Fibroblast of mammary gland (primary cell): ENCODE results near the gene PKP4.
A peak's percentile ranks its signal among the peaks of the same experiment; 100 is the strongest.
"Not testable (repeated sequence)": the region's sequence is repeated elsewhere in the genome, so short reads cannot be mapped to it uniquely, and the experiment has no call there.

Experiments
- DNase-seq: peaks from one replicate; pipeline ENCODE4 v3.0.0-alpha.2; 2010; ENCODE audit warnings: low read depth
- H3K4me3 ChIP-seq: 2 replicates; pipeline ENCODE4 v1.5.1; 2011; ENCODE audit warnings: low read depth, mild to moderate bottlenecking, low read length, moderate library complexity; ENCODE audit not compliant: control insufficient read depth
- CTCF ChIP-seq: conservative IDR thresholded peaks from 2 replicates; pipeline ENCODE4 v1.5.1; 2011; ENCODE audit warnings: low read depth, low read length, inconsistent platforms; ENCODE audit not compliant: control insufficient read depth, insufficient read depth

The PKP4 gene

DNA sequence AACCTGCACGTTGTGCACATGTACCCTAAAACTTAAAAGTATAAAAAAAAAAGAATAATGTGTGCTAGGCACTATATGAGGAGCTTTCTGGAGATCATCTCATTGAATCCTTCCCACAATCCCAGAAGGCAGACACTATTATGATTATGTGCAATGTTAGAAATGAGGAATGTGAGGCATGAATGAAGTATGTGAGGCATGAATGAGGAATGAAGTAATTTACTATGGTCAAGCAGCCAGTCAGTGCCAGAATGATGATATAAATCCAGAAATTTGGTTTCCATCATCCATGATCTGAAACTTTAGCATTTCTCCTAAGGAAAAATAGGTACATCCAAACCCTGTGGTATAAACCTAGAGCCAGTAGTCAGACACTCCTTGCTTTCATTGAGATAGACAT, 42.2 kb upstream of the PKP4 start:
- H3K4me3 ChIP-seq = no peak overlapping the region
- no peak for TF ChIP-seq CTCF
- DNase-seq = peak; percentile 6

DNA sequence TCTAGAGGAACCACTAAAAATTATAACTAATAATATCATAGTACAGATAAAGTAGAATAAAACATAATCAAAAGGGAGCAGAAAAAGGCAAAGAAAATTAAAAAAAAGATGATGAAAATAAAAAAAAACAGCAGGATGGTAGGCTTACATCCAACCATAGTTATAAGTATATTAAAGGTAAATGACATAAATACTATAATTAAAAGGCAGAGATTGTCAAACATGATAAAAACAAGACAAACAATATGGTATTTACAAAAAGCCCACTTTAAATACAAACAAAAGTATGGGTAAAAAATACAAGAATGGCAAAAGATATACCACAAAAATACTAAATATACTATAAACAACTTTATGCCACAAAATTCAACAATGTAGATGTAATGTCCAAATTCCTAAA, 24.6 kb upstream of the PKP4 start:
- no peak for DNase-seq

DNA sequence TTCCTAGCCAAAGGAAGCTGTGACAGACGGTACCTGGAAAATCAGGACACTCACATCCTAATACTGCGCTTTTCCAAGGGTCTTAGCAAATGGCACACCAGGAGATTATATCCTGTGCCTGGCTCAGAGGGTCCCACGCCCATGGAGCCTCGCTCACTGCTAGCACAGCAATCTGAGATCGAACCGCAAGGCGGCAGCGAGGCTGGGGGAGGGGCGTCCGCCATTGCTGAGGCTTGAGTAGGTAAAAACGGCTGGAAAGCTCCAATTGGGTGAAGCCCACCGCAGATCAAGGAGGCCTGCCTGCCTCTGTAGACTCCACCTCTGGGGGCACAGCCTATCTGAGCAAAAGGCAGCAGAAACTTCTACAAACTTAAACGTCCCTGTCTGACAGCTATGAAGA, 23.0 kb upstream of the PKP4 start:
- H3K4me3 ChIP-seq, DNase-seq: not testable (repeated sequence)

More for the DNA sequence above, 24.6 kb upstream of the PKP4 start:
- H3K4me3 ChIP-seq = no peak overlapping the region
- TF ChIP-seq CTCF = no peak

GRCh38 chr2:158439062-158439461, 17.7 kb upstream of the PKP4 start:
- H3K4me3 ChIP-seq, DNase-seq: not testable (repeated sequence)

DNA sequence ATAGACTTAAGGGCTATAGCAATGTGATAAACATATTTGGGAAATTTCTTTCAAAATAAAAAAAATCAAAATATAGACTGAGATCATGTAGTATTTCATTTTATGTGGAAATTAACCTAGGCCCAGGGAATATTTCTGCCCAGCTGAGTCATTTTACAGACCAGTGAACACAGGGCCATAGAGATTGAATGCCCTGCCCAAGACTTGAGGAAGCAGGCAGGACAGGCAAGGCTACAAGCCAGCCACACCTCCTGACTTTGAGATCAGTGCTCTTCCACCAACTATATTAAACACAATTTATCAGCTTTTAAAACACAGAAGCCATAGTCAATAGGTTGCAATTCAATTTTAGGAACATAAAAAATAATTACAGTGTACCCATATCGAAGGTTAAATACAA, 13.1 kb upstream of the PKP4 start:
- TF ChIP-seq CTCF = no peak
- no peak overlapping the region for H3K4me3 ChIP-seq
- DNase-seq = no peak

DNA sequence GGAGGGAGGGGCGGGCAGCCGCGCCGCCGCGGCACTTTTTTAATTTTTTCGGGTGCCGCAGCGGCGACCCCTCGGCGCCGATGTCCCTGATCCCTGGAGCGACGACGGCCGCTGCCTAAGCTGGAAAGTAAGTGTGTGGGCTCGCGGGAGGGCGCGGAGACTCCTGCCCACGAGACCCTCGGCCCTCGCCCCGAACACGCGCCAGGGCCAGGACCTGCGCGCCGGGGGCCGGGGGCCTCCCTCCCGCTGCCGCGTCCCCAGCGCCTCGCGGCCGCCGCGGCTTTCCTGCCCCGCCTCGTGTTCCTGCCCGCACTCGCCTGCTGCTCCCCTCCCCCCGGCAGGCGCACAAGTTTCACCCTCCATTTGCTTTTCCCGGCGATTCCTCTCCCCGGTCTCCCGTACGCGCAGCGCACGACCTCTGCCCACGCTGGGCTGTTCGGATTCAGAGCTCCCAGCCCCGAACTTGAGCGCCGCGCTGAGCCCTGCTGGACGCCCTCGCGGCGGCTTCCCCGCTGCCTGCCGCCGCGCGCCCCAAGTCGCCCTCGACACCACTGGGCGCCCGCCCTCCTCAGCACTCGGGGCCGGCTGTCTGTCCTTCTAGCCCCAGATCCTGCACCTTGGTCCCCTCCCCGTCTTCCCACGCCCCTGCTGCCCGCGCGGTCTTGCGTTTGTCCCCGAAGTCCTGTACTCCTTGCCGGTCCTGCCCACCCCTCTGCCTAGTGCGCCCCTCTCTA, 507 bp downstream of the PKP4 start:
- TF ChIP-seq CTCF = no peak
- peak overlapping the region; percentile 81 for H3K4me3 ChIP-seq
- peak; percentile 58 for DNase-seq

- H3K4me3 ChIP-seq = peak overlapping the region; percentile 81
- TF ChIP-seq CTCF = no peak
- peak; percentile 20 for DNase-seq
Observed at GRCh38 chr2:158457826-158458616, 1.3 kb downstream of the PKP4 start.
